GM21576 (cell line): ENCODE data around the gene NHS.

ENCODE experiments used
- ATAC-seq: cut with Tn5 transposase; IDR thresholded peaks from one replicate; pipeline ENCODE4 v1.9.1; 2021; ENCODE audit warnings: mild to moderate bottlenecking, moderate library complexity; ENCODE audit not compliant: unreplicated experiment

Gene NHS

DNA sequence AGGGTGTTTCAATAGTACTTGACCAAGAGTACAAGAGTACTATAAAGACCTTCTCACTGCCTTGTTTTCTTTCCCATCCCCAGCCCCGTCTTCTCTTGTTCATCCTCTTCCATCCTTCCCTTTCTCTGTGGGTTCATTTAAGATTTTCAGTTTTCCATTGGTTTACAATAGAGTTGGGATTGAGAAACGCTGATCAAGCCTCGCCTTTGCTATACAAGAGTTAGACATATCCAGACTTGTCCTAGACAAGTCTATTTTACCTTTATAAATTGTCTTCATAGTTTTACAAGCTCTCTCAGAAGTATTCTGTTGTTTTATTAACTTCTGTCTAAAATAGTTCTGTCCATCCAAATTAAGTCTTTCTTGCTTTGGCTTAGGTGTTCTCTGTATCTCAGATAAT lies 332.7 kb downstream of the NHS start:
- no peak for ATAC-seq

GRCh38 chrX:17710871-17711301 lies 335.9 kb downstream of the NHS start:
- no peak for ATAC-seq

- ATAC-seq: no peak
Observed at GRCh38 chrX:17713288-17713687, 338.3 kb downstream of the NHS start.

DNA sequence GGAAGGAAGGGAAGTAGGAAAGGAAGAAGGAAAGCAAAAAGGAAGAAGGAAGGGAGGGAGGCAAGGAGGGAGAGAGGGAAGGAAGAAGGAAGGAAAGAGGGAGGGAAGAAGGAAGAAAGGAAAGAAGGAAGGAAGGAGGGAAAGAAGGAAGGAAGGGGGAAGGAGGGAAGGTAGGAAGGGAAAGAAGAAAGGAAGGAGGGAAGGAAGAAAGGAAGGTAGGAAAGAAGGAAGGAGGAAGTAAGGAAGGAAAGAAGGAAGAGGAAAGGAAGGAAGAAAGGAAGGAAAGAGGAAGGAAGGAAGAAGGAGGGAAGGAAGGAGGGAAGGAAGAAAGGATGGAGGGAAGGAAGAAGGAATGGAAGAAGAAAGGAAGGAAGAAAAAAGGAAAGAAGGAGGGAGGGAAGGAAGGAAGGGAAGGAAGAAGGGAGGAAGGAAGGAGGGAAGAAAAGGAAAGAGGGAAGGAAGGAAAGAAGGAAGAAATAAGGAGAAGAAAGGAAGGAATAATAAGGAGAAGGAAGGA lies 343.7 kb downstream of the NHS start:
- ATAC-seq: no peak

DNA sequence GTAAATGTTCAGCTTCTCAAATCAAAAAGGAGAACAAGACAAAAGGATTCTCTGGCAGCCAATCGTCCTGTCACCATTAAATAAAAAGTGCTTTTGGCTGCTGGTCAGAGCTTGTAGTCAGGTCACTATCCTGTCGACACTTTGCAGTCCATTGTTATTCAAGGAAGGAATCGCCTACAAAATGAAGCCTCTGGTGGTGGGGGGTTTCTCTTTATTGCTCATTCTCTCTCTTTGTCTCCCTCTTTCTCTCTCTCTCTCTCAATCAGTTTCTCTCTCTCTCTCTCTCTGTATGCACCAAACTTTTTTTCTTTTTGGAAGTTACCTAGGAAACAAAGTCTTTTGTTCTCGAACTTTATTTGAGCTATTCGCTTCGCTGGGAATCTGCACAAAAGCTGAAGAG lies 344.7 kb downstream of the NHS start:
- ATAC-seq: no peak

DNA sequence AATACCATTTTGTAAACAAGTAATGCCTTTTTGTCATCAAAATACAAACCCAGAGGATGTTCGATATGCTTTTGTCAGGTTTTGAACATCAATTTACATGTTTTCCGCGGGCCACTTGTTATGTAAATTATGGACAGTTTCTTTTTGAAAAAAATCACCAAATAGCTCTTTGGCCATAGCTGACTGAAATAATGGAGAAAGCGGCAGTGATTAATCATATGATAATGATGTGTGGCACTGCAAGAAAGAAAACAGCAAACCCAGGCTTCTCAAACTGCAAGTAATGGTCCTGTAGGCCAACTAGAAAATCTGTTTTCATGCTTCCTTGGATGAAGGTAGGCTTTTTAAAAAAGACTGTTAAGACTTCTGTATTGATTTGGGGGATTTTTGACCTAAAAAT lies 346.7 kb downstream of the NHS start:
- no peak for ATAC-seq

GRCh38 chrX:17725181-17725580 lies 350.2 kb downstream of the NHS start:
- ATAC-seq: no peak

DNA sequence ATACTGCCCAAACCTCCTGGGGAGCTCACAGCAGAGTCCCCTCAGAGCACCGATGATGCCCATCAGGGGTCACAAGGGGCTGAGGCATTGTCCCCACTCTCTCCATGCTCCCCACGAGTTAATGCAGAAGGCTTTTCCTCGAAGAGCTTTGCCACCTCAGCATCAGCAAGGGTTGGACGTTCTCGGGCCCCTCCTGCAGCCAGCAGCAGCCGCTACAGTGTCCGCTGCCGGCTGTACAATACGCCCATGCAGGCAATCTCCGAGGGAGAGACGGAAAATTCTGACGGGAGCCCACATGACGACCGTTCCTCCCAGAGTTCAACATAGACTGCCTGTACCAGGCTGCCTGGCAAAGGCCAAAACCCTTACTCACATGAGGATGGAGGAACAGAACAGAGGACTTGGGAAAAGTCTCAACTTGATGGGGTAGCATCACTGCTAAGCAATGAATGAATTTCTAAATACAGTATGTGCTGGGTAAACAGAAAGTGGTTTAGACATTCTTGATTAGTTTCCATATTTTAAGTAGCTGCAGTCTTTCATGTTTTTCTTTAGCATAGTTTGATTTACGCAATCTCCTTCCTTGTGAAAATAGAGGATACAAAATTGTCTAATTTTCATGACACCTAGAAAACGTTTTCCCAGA lies 357.3 kb downstream of the NHS start:
- ATAC-seq: no peak

- ATAC-seq: no peak
Observed at GRCh38 chrX:17735406-17735805, 360.4 kb downstream of the NHS start.

DNA sequence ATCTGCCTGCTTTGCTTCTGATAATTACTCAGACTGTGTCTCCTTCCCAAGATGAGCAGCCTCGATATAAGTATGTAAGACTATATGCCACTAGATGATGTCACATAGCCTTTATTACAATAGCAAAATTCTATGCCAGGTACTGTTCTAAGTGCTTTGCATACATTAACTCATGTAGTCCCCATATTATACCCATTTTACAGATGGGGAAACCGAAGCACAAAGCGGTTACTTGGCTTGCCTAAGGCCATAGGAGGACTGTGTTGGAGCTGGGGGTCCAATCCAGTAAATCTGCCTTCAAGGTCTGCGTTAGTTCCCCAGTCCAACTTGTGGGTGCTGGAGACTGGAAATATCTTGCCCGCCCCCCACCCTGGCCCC lies 361.5 kb downstream of the NHS start:
- ATAC-seq: no peak

- ATAC-seq: peak; percentile 69
Observed at GRCh38 chrX:17736856-17737709, 362.1 kb downstream of the NHS start, which contains the start of gene SCML1. Gene SCML1, plus strand, starts transcription at chrX:17737493. Its CDS starts 6,694 bp downstream, at chrX:17744187.

DNA sequence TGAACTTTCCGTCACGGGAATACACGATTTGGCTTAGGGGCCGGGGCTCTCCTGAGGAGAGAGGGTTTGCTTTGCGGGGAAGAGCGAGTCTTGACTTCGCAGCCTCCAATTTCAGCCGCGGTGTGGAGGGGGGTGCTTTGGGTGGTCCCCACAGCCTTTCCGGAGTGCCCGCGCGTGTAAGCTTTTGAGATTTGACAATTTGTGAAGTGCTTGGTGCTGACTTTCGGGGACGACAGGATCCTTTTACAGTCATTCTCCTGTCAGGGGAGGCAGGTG lies 362.6 kb downstream of the NHS start:
- no peak for ATAC-seq

- ATAC-seq: no peak
Observed at GRCh38 chrX:17737986-17738713, 363.1 kb downstream of the NHS start.

DNA sequence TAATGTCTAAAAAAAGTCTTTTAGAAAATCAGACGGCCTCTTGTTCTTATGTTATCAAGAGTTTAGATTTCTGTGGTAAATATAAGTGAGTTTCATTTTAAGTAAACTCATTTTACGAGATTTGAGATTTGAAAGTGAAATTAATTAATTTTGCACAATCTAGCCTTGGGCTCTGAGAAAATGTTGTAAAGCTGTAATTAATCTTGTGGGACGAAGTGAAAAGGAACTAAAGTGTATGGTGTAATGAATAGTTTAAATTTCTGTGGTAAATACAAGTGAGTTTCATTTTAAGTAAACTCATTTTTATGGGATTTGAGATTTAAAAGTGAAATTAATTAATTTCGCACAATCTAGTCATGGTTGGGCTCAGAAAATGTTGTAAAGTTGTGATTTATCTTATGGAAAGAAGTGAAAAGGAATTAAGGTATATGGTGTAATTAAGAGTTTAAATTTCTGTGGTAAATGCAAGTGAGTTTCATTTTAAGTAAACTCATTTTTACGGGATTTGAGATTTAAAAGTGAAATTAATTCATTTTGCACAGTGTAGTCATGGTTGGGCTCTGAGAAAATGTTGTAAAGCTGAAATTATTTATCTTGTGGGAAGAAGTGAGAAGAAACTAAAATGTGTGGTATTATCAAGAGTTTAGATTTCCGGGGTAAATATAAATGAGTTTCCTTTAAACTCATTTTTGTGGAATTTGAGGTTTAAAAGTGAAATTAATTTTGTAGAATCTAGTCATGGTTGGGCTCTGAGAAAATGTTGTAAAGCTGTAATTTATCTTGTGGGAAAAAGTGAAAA lies 363.9 kb downstream of the NHS start:
- no peak for ATAC-seq

DNA sequence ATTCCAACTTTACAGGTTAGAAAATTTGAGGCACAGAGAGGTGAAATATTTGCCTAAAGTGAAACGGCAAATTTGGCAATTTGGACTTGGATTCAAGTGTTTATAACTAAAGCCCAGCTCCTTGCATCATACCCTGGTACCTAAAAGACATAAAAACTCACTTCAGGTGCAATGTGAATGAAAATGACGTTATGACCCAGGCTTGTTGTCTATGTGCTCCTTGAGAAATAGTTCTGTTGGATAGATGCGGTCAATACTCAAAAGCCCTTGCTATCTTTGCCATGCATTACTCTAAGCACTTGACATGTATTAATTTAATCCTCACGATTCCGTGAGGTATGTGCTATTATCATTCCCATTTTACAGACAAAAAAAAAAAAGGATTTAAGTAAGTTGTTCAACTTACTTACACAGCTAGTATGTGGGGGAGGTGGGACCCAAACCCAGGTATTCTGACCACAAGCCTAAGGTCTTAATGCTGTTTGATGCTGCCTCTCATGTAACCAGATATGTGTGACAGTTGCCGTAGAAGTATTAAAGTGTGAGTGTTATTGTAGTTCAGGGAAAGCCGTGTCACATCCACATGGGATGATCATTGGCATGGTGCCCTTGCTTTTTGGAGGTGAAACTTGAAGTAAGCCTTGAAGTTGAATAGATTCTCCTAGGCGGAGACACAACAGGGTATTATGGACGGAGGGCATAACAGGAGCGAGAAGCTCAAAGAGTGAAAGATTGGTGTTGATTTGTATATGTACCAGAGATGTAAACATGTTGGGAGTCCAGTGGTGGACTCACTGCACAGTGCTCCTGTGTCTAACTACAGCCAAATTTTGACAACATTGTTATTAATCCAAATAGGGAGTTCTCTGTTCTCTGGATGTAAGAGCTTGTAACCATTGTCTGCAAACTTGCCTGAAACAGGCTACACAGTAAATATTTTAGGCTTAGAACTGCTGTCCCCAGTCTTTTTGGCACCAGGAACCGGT lies 365.4 kb downstream of the NHS start:
- ATAC-seq: no peak

- no peak for ATAC-seq
Observed at GRCh38 chrX:17741123-17741511, 366.1 kb downstream of the NHS start.

GRCh38 chrX:17743913-17744312 lies 368.9 kb downstream of the NHS start:
- no peak for ATAC-seq

GRCh38 chrX:17744896-17745523 lies 370.0 kb downstream of the NHS start:
- no peak for ATAC-seq

GRCh38 chrX:17747692-17748091 lies 372.7 kb downstream of the NHS start:
- no peak for ATAC-seq
